H1 (cell line): ENCODE data around the gene ARID1B. TPM values are rescaled to one million over a fixed set of nuclear protein-coding genes. Genes with fewer than 3 reads are reported as not detected.

Experiments
- MAFK ChIP-seq: IDR thresholded peaks from 2 replicates; pipeline ENCODE4 v1.6.1; 2012; ENCODE audit warnings: low read depth, mild to moderate bottlenecking, improper control_type of control experiment, low read length
- polyA plus RNA-seq, 7 experiments: library from polyadenylated mRNA; depleted of rRNA in 3 of 7; stranded (reverse) in 5 of 7; unstranded in 2 of 7; fragments of >200 nt in 5 of 7; fragments of 200-250 nt in 2 of 7; gene quantifications; 1 replicate in 5 of 7; 2 replicates in 1 of 7; 4 replicates in 1 of 7; pipeline versions ENCODE4 v1.2.1 to v1.2.3, GENCODE V29; 2011 to 2013; ENCODE audit warnings: missing spikeins in 2 of 7, mixed read lengths in 2 of 7
- total RNA-seq: library from RNA; stranded (reverse); fragmentation: NEBNext Ultra II Directional; extraction: Animal tissue kit (Norgen Biotek cat#: 25700); gene quantifications from 2 replicates; pipeline ENCODE4 v1.2.1, GENCODE V29; 2021

ARID1B gene
- total and polyA plus RNA-seq, 2 of the 8 experiments (the other 6 are each of a cell fraction or from before 2014, with no cell fraction given) = 24.3 to 70.3 TPM

GRCh38 chr6:157229132-157229618 lies 452.0 kb downstream of the ARID1B start (continued):
- TF ChIP-seq MAFK = no peak
